Measurements from ENCODE around the gene SPHKAP. TPM values are rescaled to one million over a fixed set of nuclear protein-coding genes. Genes with fewer than 3 reads are reported as not detected.

SPHKAP gene
- total and polyA plus RNA-seq, 2 of the 4 experiments (the other 2 are of a cell fraction): not detected

DNA sequence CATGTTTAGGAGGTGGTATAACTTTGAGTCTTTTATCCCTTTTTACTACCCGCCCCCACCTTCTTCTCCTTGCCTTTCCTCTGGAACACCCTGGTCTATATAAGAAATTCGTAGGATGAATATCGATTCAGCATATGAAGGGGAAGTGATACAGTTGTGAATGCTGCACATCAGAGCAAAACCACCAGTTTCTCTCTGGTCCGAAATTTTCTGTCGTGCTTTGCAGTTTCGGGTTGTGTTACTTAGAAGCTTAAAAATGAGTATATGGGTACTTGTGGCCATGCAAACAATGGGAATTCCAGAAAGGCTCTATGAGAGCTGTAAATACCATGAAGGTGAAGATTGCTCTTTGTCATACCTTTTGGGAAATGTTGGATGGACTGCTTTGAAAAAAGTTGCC lies 249.5 kb downstream of the SPHKAP start:
- Histone ChIP-seq H4K5ac (ENCODE audit: low read depth, low read length) (no peak overlapping the region), H2BK5ac (ENCODE audit: low read depth, low read length, poor library complexity, severe bottlenecking) (no peak overlapping the region), H3K18ac (ENCODE audit: low read depth, low read length) (no peak overlapping the region), H2BK20ac (ENCODE audit: low read depth, low read length) (no peak overlapping the region), H3K56ac (ENCODE audit: extremely low read depth, insufficient read depth, low read length) (no peak overlapping the region), H3K14ac (replicated peaks; ENCODE audit: low read depth, low read length) (no peak overlapping the region), H2AK9ac (replicated peaks; ENCODE audit: low read depth, low read length, poor library complexity) (no peak overlapping the region), H3K4me1 (ENCODE audit: control insufficient read depth, insufficient read depth, low read length) (no peaks in the 10 kb centered on the region), H3K9me3 (ENCODE audit: control insufficient read depth, insufficient read depth, low read length) (peaks cover 2% of the 10 kb centered on the region; the same call in 1 of the 2 replicates), H3K4me2 (ENCODE audit: low read depth, low read length) (no peak overlapping the region), H3K79me1 (ENCODE audit: low read depth in 1 of 2, low read length in 2 of 2) (no peaks in the 10 kb centered on the region), H3K4ac (ENCODE audit: low read depth, low read length) (no peak overlapping the region), H3K23ac (ENCODE audit: low read depth, low read length) (no peak overlapping the region), H2AK5ac (ENCODE audit: low read depth, low read length) (no peak overlapping the region), H2BK120ac (ENCODE audit: low read depth, low read length) (no peak overlapping the region), H2BK15ac (ENCODE audit: low read depth, low read length) (no peak overlapping the region), H3K36me3 (ENCODE audit: control insufficient read depth, insufficient read depth, low read length) (no peaks in the 10 kb centered on the region), H3K4me3 (ENCODE audit: insufficient read depth, low read depth, low read length) (no peak overlapping the region), H4K8ac (ENCODE audit: low read depth in 2 of 2, low read length in 2 of 2) (no peak overlapping the region), H4K20me1 (ENCODE audit: insufficient read depth, low read length) (no peaks in the 10 kb centered on the region), H3K27me3 (ENCODE audit: control insufficient read depth, insufficient read depth, low read length) (no peaks in the 10 kb centered on the region), H4K91ac (ENCODE audit: insufficient read depth, low read depth, low read length) (no peak overlapping the region), H3K9me1 (ENCODE audit: insufficient read depth, low read length) (no peaks in the 10 kb centered on the region), H3K9ac (ENCODE audit: low read depth, low read length) (no peak overlapping the region), H3K27ac (ENCODE audit: insufficient read depth, low read length) (no peak overlapping the region), H2AFZ (replicated peaks; ENCODE audit: low read length, poor library complexity) (no peak overlapping the region)
- BruUV-seq (replicated peaks): no TSS peak
- no peak for TF ChIP-seq MAZ (IDR thresholded peaks at IDR 0.05; ENCODE audit: borderline replicate concordance, low read depth, low read length)
- TF ChIP-seq MXI1 (IDR thresholded peaks at IDR 0.05; ENCODE audit: borderline replicate concordance, low read depth, low read length): no peak
- TF ChIP-seq, protein P1, sequence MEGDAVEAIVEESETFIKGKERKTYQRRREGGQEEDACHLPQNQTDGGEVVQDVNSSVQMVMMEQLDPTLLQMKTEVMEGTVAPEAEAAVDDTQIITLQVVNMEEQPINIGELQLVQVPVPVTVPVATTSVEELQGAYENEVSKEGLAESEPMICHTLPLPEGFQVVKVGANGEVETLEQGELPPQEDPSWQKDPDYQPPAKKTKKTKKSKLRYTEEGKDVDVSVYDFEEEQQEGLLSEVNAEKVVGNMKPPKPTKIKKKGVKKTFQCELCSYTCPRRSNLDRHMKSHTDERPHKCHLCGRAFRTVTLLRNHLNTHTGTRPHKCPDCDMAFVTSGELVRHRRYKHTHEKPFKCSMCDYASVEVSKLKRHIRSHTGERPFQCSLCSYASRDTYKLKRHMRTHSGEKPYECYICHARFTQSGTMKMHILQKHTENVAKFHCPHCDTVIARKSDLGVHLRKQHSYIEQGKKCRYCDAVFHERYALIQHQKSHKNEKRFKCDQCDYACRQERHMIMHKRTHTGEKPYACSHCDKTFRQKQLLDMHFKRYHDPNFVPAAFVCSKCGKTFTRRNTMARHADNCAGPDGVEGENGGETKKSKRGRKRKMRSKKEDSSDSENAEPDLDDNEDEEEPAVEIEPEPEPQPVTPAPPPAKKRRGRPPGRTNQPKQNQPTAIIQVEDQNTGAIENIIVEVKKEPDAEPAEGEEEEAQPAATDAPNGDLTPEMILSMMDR (conservative IDR thresholded peaks at IDR 0.05; ENCODE audit: low read depth, low read length): no peak
- TF ChIP-seq BHLHE40 (IDR thresholded peaks at IDR 0.05; ENCODE audit: low read depth, low read length): no peak
- no peak for TF ChIP-seq NFE2L2 (IDR thresholded peaks at IDR 0.05; ENCODE audit: low read depth, low read length)
- TF ChIP-seq CHD1 (IDR thresholded peaks at IDR 0.05; ENCODE audit: low read depth, low read length): no peak
- no peak for TF ChIP-seq SMC3 (IDR thresholded peaks at IDR 0.05; ENCODE audit: low read depth, low read length)
- no peak for TF ChIP-seq RAD21 (IDR thresholded peaks at IDR 0.05; ENCODE audit: low read length)
- no peak for TF ChIP-seq ELK1 (IDR thresholded peaks at IDR 0.05; ENCODE audit: borderline replicate concordance, low read depth, low read length)
- TF ChIP-seq MAFK (IDR thresholded peaks at IDR 0.05; ENCODE audit: low read depth, low read length): no peak
- no peak for TF ChIP-seq RFX5 (IDR thresholded peaks at IDR 0.05; ENCODE audit: low read depth, low read length)
- TF ChIP-seq RCOR1 (IDR thresholded peaks at IDR 0.05; ENCODE audit: insufficient replicate concordance, low read length): no peak
- TF ChIP-seq FOS (IDR thresholded peaks at IDR 0.05; ENCODE audit: low read depth, low read length): no peak
- TF ChIP-seq POLR2A (IDR thresholded peaks at IDR 0.05; ENCODE audit: low read depth, low read length): no peak
- ATAC-seq (ENCODE audit: low read depth) (no peak), DNase-seq (no peak)
- 80% methylated on average over 1 of the region's 6 CpGs; no CpG with 5 or more reads in 1 of the 2 experiments for WGBS, 2 experiments (ENCODE audit: extremely low coverage in 2 of 2, insufficient read length in 1 of 2)
- intact Hi-C loops (cut with micrococcal nuclease): no loop called here
- dilution Hi-C loops (cut with HindIII; ENCODE audit: low sequenced_read_pairs, unreplicated experiment): no loop called here
- in situ Hi-C loops (cut with MboI; ENCODE audit: low sequenced_read_pairs): no loop called here
- ChIA-PET CTCF (no interaction called here), POLR2A (ENCODE audit: unreplicated experiment) (no interaction called here)

Data from IMR-90 (cell line).